ENCODE results near the gene SUSD5.
"Not testable (repeated sequence)": the region's sequence is repeated elsewhere in the genome, so short reads cannot be mapped to it uniquely, and the experiment has no call there.

SUSD5 gene

GRCh38 chr3:33152363-33153360 lies 65.9 kb downstream of the SUSD5 start:
- no peak for DNase-seq (ENCODE audit: low read depth)

GRCh38 chr3:33149342-33149741 lies 69.3 kb downstream of the SUSD5 start:
- DNase-seq (ENCODE audit: low read depth): no peak

DNA sequence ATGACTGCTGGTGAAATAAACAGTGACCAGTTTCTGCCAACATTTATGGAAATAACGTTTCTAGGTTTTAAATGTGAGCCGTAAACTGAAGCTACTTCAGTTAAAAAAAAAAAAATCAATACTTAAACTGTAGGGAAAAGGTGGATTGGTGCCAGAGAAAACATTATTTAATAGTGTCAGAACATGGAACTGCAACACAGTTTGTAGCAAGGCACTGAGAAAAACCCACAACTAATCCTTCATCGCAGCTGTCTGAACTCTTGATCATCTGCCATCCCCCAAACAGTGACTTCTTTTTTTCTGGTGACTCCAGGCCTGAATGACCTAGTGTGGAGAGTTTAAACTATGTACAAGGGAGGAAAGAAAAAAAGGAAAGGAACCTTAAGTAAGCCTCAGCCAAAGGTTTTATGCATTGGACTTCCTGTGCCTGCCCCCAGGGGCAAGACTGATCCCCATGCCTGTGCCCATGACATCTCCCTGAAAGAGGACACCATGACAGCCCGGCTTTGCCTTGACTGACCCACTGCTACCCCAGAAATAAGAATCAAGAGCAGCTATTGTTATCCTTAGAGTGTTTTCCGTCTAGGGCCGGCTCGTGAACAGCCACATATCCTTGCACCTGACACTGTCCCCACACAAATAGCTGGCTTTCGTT lies 71.7 kb downstream of the SUSD5 start:
- no peak for DNase-seq (ENCODE audit: low read depth)

DNA sequence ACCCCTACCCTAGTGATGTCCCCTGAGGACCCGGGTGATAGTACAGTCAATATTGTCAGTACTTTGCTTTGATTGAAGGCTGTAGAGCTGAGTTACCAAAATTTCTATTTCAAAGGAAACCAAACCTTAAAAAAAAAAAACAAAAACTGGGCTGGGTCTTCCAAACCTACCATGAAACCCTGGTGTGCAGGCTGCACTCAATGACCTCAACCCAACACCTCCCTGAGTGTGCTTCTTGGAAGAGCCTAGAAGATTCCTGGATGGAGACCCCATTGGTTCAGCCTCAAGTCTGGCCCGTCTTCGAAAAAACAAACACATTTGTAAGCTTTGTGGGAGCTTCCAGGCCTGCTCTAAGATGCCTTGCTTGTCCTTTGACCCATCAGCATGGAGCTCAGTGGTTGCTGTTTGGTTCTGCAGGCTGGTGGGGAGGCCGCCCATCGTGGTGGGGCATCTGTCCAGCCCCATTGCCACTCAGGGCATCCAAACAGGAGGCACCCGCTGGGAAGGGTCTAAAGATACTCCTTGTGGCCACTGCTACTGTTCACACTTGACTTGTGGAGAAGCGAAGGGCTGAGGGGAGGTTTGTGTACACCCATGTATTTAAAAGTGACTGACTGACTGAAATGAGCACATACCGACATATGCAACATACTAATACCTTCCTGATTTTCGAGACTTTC lies 72.6 kb downstream of the SUSD5 start:
- DNase-seq (ENCODE audit: low read depth): no peak

GRCh38 chr3:33145221-33145900 lies 73.2 kb downstream of the SUSD5 start:
- DNase-seq (ENCODE audit: low read depth): no peak

GRCh38 chr3:33144433-33144832 lies 74.2 kb downstream of the SUSD5 start:
- DNase-seq (ENCODE audit: low read depth): peak; percentile 7

DNA sequence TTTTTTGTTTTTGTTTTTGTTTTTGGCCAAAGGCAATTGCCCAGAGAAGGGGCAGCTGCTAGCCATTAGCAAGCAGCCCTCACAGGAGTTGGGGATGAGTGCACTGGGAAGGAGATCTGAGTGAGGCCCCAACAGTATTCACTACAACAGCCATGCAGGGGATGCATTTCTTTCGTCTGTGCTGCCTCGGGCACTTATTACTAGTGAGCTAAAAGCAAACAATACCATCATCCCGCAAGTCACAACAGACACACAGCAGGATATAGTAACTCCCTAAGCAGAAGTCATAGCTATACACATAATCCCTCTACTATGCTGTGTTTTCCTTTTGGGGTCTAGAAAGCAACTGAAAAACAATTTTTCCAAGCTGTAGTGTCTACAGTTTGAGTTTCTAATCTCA lies 77.6 kb downstream of the SUSD5 start:
- DNase-seq (ENCODE audit: low read depth): no peak

GRCh38 chr3:33139996-33140395 lies 78.6 kb downstream of the SUSD5 start:
- no peak for DNase-seq (ENCODE audit: low read depth)

DNA sequence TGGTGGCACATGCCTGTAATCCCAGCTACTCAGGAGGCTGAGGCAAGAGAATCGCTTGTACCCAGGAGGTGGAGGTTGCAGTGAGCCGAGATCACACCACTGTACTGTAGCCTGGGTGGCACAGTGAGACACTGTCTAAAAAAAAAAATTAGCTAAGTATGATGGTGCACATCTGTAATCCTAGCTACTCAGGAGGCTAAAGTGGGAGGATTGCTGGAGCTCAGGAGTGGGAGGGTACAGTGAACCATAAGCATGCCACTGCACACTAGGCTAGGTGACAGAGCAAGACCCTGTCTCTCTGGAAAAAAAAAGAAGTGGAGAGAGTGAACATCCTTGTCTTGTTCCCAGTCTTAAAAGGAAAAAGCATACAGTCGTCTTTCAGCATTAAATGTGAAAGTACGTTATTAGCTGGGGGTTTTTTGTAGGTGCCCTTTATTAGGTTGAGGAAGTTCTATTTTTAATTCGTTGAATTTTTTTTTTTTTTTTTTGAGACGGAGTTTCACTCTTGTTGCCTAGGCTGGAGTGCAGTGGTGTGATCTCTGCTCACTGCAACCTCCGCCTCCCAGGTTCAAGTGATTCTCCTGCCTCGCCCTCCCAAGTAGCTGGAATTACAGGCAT lies 79.5 kb downstream of the SUSD5 start:
- not testable (repeated sequence) for DNase-seq (ENCODE audit: low read depth)

DNA sequence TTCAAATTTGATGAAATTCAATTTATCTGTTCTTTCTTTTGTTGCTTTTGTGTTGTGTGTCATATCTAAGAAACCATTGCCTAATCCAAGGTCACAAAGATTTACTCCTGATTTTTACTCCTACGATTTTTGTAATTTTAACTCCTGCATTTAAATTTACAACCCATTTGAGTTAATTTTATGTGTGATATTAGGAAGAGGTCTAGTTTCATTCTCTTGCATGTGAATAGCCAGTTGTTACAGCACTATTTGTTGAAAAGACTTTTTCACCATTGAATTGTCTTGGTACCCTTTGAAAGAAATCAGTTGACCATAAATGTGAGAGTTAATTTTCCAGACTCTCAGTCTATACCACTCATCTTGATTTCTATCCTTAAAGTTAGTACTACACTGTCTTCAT lies 80.9 kb downstream of the SUSD5 start:
- no peak for DNase-seq (ENCODE audit: low read depth)

GRCh38 chr3:33134026-33134625 lies 84.5 kb downstream of the SUSD5 start:
- DNase-seq (ENCODE audit: low read depth): no peak

DNA sequence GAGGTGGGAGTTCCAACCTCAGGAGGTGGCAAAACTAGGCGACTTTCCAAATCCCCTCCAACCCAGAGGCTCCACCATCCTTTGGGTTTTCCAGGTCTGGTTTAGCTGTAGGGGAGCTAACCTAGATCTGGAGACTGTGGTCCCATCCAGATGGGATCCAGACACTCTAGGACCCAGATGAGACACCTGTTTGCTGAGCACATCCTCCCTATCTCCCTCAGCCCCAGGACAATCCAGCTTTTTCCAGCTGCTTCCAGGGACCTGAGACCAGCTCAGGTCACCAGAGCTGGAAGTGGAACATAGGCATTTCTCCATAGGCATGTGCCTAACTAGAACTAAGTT lies 86.6 kb downstream of the SUSD5 start:
- DNase-seq (ENCODE audit: low read depth): no peak

DNA sequence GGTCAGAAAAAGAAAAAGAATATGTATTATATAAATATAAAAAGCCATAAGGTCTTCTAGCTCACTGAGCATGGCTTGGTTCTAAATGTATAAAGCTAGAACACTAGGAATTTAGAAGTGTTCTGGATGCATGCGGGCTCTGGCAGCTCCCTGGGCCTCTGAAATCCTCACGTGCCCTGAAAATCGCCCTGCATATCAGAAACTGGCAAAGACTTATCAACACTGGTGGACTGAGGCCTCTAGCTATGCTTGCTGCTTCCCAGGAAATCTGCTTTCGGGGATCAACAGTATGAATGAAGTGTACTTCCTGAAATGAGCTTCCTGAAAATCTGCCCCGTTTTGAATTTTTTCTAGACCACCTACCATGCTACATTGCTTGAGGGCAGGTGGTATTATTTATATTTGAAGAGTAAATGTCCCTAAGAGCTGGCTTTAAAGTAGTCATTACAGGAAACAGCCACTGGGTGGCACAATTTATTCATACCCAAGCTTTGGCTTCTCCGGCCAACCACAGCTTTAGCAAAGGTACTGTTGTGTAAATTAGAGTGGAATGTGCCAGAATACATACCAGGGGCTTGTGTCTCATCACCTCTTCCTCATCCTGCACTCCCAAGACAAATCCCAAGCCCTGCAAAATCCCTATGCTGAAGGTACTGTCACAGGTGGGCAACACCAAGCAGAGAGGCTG lies 87.1 kb downstream of the SUSD5 start:
- peak; percentile 35 for DNase-seq (ENCODE audit: low read depth)

GRCh38 chr3:33130144-33130543 lies 88.5 kb downstream of the SUSD5 start:
- no peak for DNase-seq (ENCODE audit: low read depth)

GRCh38 chr3:33128706-33129105 lies 89.9 kb downstream of the SUSD5 start:
- no peak for DNase-seq (ENCODE audit: low read depth)

DNA sequence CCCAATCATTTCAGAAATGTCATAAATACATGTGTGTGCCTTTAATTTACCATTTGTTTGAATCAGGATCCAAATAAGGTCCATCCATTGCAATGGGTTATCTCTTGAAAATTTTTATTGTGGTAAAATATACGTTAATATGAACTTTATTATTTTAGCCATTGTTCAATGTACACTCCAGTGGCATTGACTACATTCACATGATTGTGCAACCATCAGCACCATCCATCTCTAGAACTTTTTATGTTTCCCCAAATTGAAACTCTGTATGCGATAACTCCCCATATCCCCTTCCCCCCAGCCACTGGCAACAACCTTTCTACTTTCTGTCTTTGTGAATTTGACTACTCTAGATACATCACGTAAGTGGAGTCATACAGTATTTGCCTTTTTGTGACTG lies 92.8 kb downstream of the SUSD5 start:
- DNase-seq (ENCODE audit: low read depth): no peak

GRCh38 chr3:33124638-33125037 lies 94.0 kb downstream of the SUSD5 start:
- DNase-seq (ENCODE audit: low read depth): no peak

DNA sequence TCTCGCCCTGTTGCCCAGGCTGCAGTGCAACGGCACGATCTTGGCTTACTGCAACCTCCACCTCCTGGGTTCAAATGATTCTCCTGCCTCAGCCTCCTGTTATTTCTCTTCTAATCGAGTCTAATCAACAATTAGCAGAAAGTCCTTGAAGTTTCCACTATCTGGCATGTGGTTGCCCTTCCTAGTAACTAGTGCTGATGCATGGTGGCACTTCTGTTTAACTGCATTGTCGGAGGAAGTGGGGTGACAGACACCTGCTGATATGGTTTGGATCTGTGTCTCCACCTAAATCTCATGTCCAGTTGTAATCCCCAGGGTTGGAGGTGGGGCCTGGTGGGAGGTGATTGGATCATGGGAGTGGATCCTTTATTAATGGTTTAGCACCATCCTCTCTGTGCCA lies 95.6 kb downstream of the SUSD5 start:
- no peak for DNase-seq (ENCODE audit: low read depth)

GRCh38 chr3:33119891-33120290 lies 98.7 kb downstream of the SUSD5 start:
- no peak for DNase-seq (ENCODE audit: low read depth)

DNA sequence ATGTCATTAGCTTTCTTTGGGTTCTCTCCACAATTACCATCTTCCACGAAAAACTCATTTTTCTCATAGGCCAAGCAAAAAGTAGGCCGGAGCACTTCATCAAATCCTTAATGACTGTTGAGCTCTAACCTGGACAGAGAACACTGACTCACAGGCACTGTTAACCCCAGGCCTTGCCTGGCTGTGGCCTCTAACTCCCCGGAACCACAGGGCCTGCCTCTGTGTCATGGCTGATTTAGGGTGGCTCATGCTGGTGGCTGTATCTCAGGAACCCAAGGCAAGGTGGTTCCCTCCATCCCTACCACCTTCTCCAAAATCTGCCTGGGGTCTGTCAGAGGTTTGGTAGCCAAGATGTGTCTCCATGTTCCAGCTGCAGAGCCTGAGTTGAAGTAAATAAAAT lies 101.1 kb downstream of the SUSD5 start:
- DNase-seq (ENCODE audit: low read depth): no peak

All from activated T-cell treated with anti-CD3 and anti-CD28 coated beads for 24 hours (primary cell).